Measurements from ENCODE around the gene NEURL4. TPM values are rescaled to one million over a fixed set of nuclear protein-coding genes. Genes with fewer than 3 reads are reported as not detected.

NEURL4 gene
- total RNA-seq, 4 donors from 2014 or later: 12.4 to 64.7 (median 34.1) TPM

GRCh38 chr17:7284911-7285310 is 44.2 kb downstream of the NEURL4 start:
- Histone ChIP-seq H3K4me1 (peaks cover 0 to 16% of the 10 kb centered on the region in 2 donors), H3K36me3 (no peaks in the 10 kb centered on the region), H3K4me3 (no peak overlapping the region), H3K27ac (no peak overlapping the region), H3K9me3 (no peaks in the 10 kb centered on the region), H3K27me3 (no peaks in the 10 kb centered on the region)
- TF ChIP-seq CTCF (IDR thresholded peaks at IDR 0.05): no peak
- DNase-seq: no peak
- intact Hi-C loops (cut with DNase I; ENCODE audit: low total_unique reads): no loop called here

GRCh38 chr17:7283471-7284216 is 45.5 kb downstream of the NEURL4 start:
- H3K4me1 ChIP-seq: peaks cover 0 to 16% of the 10 kb centered on the region in 2 donors
- intact Hi-C loops (cut with DNase I; ENCODE audit: low total_unique reads): no loop called here
- no peaks in the 10 kb centered on the region for H3K36me3 ChIP-seq
- H3K4me3 ChIP-seq: no peak overlapping the region
- TF ChIP-seq POLR2A (IDR thresholded peaks at IDR 0.05) (no peak), CTCF (IDR thresholded peaks at IDR 0.05) (no peak)
- H3K27me3 ChIP-seq: no peaks in the 10 kb centered on the region
- no peak for DNase-seq
- H3K9me3 ChIP-seq: no peaks in the 10 kb centered on the region
- no peak overlapping the region for H3K27ac ChIP-seq

- intact Hi-C loops (cut with DNase I; ENCODE audit: low total_unique reads): no loop called here
- Histone ChIP-seq H3K27ac (peak overlapping the region in 1 of 2 donors; percentile 75), H3K4me1 (peaks cover 0 to 16% of the 10 kb centered on the region in 2 donors), H3K9me3 (no peaks in the 10 kb centered on the region), H3K36me3 (no peaks in the 10 kb centered on the region), H3K27me3 (no peaks in the 10 kb centered on the region), H3K4me3 (peak overlapping the region in 1 of 2 donors; percentile 42)
- no peak for TF ChIP-seq POLR2A (IDR thresholded peaks at IDR 0.05)
- TF ChIP-seq CTCF (IDR thresholded peaks at IDR 0.05): no peak
- DNase-seq: no peak
Measured at GRCh38 chr17:7282752-7283321, 46.3 kb downstream of the NEURL4 start.

- DNase-seq: peak; percentile 40 to 51
- Histone ChIP-seq H3K27ac (peak overlapping the region; percentile 60 to 75), H3K9me3 (no peaks in the 10 kb centered on the region), H3K4me3 (peak overlapping the region; percentile 34 to 42), H3K27me3 (no peaks in the 10 kb centered on the region), H3K36me3 (no peaks in the 10 kb centered on the region), H3K4me1 (peaks cover 0 to 16% of the 10 kb centered on the region in 2 donors)
- TF ChIP-seq CTCF (IDR thresholded peaks at IDR 0.05) (no peak), POLR2A (IDR thresholded peaks at IDR 0.05) (no peak)
- intact Hi-C loops (cut with DNase I; ENCODE audit: low total_unique reads): loop anchor here (2.0 kb wide), 1 partner anchor 15 kb away; no protein-coding TSS in a partner anchor
Measured at GRCh38 chr17:7281953-7282751, 47.0 kb downstream of the NEURL4 start.
